Aorta (tissue), 5 donors: ENCODE results near the gene MYO7A. TPM values are rescaled to one million over a fixed set of nuclear protein-coding genes. Genes with fewer than 3 reads are reported as not detected.

Source experiments
- ATAC-seq: fragments of 200-7000 bp; cut with Tn5 transposase; one replicate; pipeline ENCODE4 v1.9.1; 2022; ENCODE audit warnings: moderate library complexity; ENCODE audit not compliant: low FRiP score
- DNase-seq, 2 donors: peaks; one replicate each; pipeline ENCODE4 v3.0.0-alpha.2; 2020
- H3K27ac ChIP-seq, 2 donors: one replicate each; pipeline ENCODE4 v1.5.1; 2013; ENCODE audit warnings: low read length in 2 of 2, mild to moderate bottlenecking in 2 of 2, moderate library complexity in 2 of 2, control low read depth in 1 of 2, inconsistent platforms in 1 of 2, low read depth in 1 of 2
- H3K27me3 ChIP-seq, 2 donors: one replicate each; pipeline ENCODE4 v1.6.1; 2013; ENCODE audit warnings: control low read depth in 1 of 2, low read length in 1 of 2, mild to moderate bottlenecking in 1 of 2, moderate library complexity in 1 of 2; ENCODE audit not compliant: insufficient read depth in 2 of 2, control insufficient read depth in 1 of 2
- H3K36me3 ChIP-seq, 2 donors: one replicate each; pipeline ENCODE4 v1.6.1; 2013; ENCODE audit warnings: control low read depth in 1 of 2, low read length in 1 of 2, mild to moderate bottlenecking in 1 of 2; ENCODE audit not compliant: insufficient read depth in 2 of 2, control insufficient read depth in 1 of 2
- H3K4me1 ChIP-seq, 2 donors: one replicate each; pipeline ENCODE4 v1.6.1; 2013; ENCODE audit warnings: low read length in 2 of 2, control low read depth in 1 of 2, mild to moderate bottlenecking in 1 of 2, moderate library complexity in 1 of 2; ENCODE audit not compliant: insufficient read depth in 2 of 2, control insufficient read depth in 1 of 2
- H3K4me3 ChIP-seq, 2 donors: one replicate each; pipeline ENCODE4 v1.5.1; 2013; ENCODE audit warnings: low read length in 2 of 2, control low read depth in 1 of 2, mild to moderate bottlenecking in 1 of 2
- H3K9me3 ChIP-seq: one replicate; pipeline ENCODE4 v1.6.1; 2013; ENCODE audit warnings: mild to moderate bottlenecking, low read length; ENCODE audit not compliant: control insufficient read depth
- WGBS, 2 donors: extraction: QIAGEN DNeasy Blood & Tissue Kit; methylation state at CpG; one replicate each; pipeline ENCODE4 v1.1.7; 2013; 5-methylcytosine and 5-hydroxymethylcytosine counted together
- intact Hi-C, 2 donors: fragments of 100-400 bp; cut with DNase I; formaldehyde crosslinking; loops; one replicate each; pipeline versions ENCODE4 v1.14.2 to v1.15.0; 2022
- polyA plus RNA-seq, 2 donors: library from polyadenylated mRNA; stranded (reverse); fragments of 200-250 nt; gene quantifications; one replicate each; pipeline ENCODE4 v1.2.3, GENCODE V29; 2013
- total RNA-seq, 2 donors: library from RNA; stranded (reverse); fragmentation: NEBNext Ultra II Directional; extraction: Animal tissue kit (Norgen Biotek cat#: 25700); gene quantifications; one replicate each; pipeline ENCODE4 v1.2.1, GENCODE V29; 2021
- donor health status: healthy with polysubstance abuse.
- donor health status: Bipolar disorder and iron deficiency.
- donor health status: DM: no; HTN: no; CAD: no.
- donor health status: DM: no; HTN: no; CAD: no.
- donor health status: DM: yes; HTN: yes; CAD: no.

MYO7A gene
- total and polyA plus RNA-seq, 4 donors: 1.9 to 27.9 (median 6.9) TPM

- no peaks in the 10 kb centered on the region for H3K4me1 ChIP-seq
These were observed 20.1 kb upstream of the MYO7A start for GRCh38 chr11:77107950-77108349.

GRCh38 chr11:77108436-77108835 lies 19.6 kb upstream of the MYO7A start:
- no peak for ATAC-seq
- Histone ChIP-seq H3K9me3 (no peaks in the 10 kb centered on the region), H3K36me3 (no peaks in the 10 kb centered on the region), H3K4me3 (no peak overlapping the region), H3K4me1 (no peaks in the 10 kb centered on the region), H3K27ac (no peak overlapping the region), H3K27me3 (no peaks in the 10 kb centered on the region)
- intact Hi-C loops: loop anchor here in 1 of 2 donors (10.0 kb wide), 1 partner anchor 374 kb away; no protein-coding TSS in a partner anchor
- 89 to 91% methylated on average over 9 of the region's 9 CpGs for WGBS, 2 donors
- no peak for DNase-seq

More at GRCh38 chr11:77107950-77108349, 20.1 kb upstream of the MYO7A start:
- no peak overlapping the region for H3K27ac ChIP-seq
- H3K27me3 ChIP-seq: no peaks in the 10 kb centered on the region
- DNase-seq (peak; percentile 90 to 91), ATAC-seq (peak; percentile 56)
- 0 to 11% methylated on average over 3 of the region's 3 CpGs for WGBS, 2 donors
- intact Hi-C loops: loop anchor here in 1 of 2 donors (10.0 kb wide), 1 partner anchor 373 kb away; no protein-coding TSS in a partner anchor
- H3K4me3 ChIP-seq: no peak overlapping the region
- no peaks in the 10 kb centered on the region for H3K9me3 ChIP-seq
- H3K36me3 ChIP-seq: no peaks in the 10 kb centered on the region

DNA sequence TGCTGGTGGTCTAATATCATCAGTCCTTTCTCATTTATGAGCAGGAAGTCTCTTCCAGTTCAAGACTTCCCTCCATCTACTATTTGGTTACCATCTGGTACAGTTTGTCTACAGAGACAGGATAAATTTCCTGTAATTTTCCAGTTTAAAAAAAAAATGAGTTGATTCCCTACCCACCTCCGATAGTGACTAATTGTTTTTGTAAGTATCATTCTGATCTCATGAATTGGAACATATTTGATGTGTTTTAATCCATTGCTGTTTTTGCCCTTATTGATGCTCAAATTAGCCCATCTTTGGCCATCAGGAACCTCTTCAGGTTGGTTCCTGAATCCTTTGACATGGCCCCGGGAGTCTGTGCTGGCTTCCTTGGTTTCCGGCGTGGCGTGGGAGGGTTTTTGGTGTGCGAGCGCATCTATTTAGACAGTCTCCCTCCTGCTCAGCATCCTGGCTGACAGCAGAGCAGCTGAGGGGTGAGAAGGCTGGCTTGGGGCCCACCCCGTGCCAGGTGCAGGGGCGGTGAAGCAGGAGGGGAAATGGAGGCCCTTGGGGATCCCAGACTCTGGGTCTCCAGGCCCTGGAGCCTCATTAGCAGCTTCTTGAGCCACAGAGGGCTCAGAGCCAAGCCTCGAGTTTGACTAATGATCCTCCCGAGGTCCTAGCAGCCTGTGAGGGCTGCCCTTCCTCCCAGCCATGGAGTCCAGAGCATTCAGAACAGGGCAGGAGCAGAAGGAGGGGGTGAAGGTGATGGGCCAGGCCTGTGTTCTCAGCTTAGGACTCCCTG lies 18.6 kb upstream of the MYO7A start:
- intact Hi-C loops: loop anchor here in 1 of 2 donors (10.0 kb wide), 1 partner anchor 375 kb away; no protein-coding TSS in a partner anchor
- ATAC-seq: no peak
- Histone ChIP-seq H3K9me3 (no peaks in the 10 kb centered on the region), H3K36me3 (no peaks in the 10 kb centered on the region), H3K27me3 (no peaks in the 10 kb centered on the region), H3K4me1 (no peaks in the 10 kb centered on the region), H3K27ac (no peak overlapping the region), H3K4me3 (no peak overlapping the region)
- no peak for DNase-seq
- WGBS, 2 donors: 74 to 78% methylated on average over 10 to 11 of the region's 11 CpGs

GRCh38 chr11:77110836-77111235 lies 17.2 kb upstream of the MYO7A start:
- Histone ChIP-seq H3K9me3 (no peaks in the 10 kb centered on the region), H3K4me3 (no peak overlapping the region), H3K27me3 (no peaks in the 10 kb centered on the region), H3K27ac (no peak overlapping the region), H3K4me1 (no peaks in the 10 kb centered on the region), H3K36me3 (no peaks in the 10 kb centered on the region)
- 85 to 86% methylated on average over 6 of the region's 6 CpGs for WGBS, 2 donors
- no peak for DNase-seq
- ATAC-seq: no peak
- intact Hi-C loops: no loop called here

DNA sequence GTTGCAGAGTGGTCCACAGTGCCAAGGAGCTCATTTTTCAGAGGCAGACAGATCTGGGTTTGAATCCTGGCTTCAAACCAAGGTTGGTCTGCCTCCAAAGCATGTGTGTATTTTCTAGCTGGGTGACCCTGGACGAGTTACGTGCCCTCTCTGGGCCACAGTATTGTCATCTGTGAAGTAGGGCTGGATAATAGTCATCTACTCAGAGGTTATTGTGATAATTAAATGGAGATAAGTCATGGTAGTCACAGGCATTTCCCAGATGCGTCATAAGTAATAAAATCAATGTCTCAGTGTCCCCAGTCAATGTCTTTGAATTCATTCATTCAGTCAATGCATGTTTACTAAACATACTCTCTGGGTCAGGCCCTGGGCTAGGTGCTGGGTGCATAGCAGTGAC lies 16.8 kb upstream of the MYO7A start:
- DNase-seq (no peak), ATAC-seq (no peak)
- intact Hi-C loops: no loop called here
- Histone ChIP-seq H3K27ac (no peak overlapping the region), H3K9me3 (no peaks in the 10 kb centered on the region), H3K36me3 (no peaks in the 10 kb centered on the region), H3K27me3 (no peaks in the 10 kb centered on the region), H3K4me3 (no peak overlapping the region), H3K4me1 (no peaks in the 10 kb centered on the region)
- 75 to 78% methylated on average over 3 of the region's 3 CpGs for WGBS, 2 donors

DNA sequence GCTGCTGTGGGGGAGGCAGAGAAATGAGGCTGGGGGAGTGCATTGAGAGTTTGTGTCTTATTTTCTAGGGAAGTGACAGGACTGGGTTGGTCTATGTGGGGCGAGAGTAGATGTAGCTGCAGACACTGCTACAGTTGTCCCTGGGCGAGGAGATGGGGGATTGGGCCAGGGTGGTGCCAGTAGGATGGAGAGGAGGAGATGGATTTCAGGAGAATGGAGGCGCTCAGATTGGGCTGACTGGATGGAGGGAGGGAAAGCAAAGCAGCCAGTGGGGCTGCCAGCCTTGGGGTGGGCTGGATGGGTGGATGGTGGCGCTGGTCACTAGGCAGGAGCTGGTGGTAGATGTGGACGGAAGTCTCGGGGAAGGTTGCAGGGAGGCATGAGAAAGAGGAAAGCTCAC lies 16.1 kb upstream of the MYO7A start:
- no peaks in the 10 kb centered on the region for H3K9me3 ChIP-seq
- ATAC-seq (no peak), DNase-seq (no peak)
- no peak overlapping the region for H3K27ac ChIP-seq
- intact Hi-C loops: no loop called here
- WGBS, 2 donors: 98 to 100% methylated on average over 6 of the region's 6 CpGs
- H3K4me3 ChIP-seq: no peak overlapping the region
- no peaks in the 10 kb centered on the region for H3K4me1 ChIP-seq
- H3K36me3 ChIP-seq: no peaks in the 10 kb centered on the region
- H3K27me3 ChIP-seq: no peaks in the 10 kb centered on the region

DNA sequence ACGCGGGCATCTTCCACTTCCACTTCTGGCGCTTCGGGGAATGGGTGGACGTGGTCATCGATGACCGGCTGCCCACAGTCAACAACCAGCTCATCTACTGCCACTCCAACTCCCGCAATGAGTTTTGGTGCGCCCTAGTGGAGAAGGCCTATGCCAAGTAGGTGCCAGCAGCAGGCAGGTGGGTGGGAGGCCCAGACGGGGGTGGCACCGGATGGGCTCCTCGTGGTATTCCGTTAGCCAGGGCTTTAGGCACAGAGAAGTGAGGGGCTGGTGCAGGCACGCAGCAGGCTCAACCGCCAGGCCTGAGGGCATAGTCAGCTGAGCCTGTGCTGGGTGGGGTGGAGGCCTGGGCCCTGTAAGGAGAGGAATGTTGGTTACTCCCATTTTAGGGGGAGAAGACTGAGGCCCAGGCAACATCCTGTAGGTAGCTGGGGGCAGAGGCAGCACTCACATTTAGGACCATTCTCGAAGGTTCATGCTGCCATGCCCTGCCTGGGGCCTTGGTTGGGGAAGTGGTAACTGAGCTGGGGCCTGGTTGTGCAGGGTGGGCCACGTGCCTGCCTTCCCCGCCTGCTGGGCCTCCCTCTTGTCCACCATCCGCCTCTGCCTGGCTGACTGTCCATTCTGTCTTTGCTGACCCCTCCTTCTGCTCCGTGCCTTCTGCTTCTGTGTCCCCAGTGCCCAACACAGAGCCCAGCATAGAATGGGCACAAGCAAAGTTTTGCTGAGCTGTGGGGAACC lies 15.2 kb upstream of the MYO7A start:
- intact Hi-C loops: no loop called here
- ATAC-seq (no peak), DNase-seq (no peak)
- WGBS, 2 donors: 95 to 96% methylated on average over 20 of the region's 20 CpGs
- H3K27me3 ChIP-seq: no peaks in the 10 kb centered on the region
- no peaks in the 10 kb centered on the region for H3K9me3 ChIP-seq
- no peak overlapping the region for H3K4me3 ChIP-seq
- H3K27ac ChIP-seq: no peak overlapping the region
- no peaks in the 10 kb centered on the region for H3K4me1 ChIP-seq
- H3K36me3 ChIP-seq: no peaks in the 10 kb centered on the region

GRCh38 chr11:77113382-77114088 lies 14.5 kb upstream of the MYO7A start:
- DNase-seq (no peak), ATAC-seq (no peak)
- 71 to 75% methylated on average over 8 of the region's 8 CpGs for WGBS, 2 donors
- H3K27ac ChIP-seq: no peak overlapping the region
- intact Hi-C loops: no loop called here
- no peaks in the 10 kb centered on the region for H3K27me3 ChIP-seq
- no peaks in the 10 kb centered on the region for H3K36me3 ChIP-seq
- H3K4me1 ChIP-seq: no peaks in the 10 kb centered on the region
- H3K4me3 ChIP-seq: no peak overlapping the region
- no peaks in the 10 kb centered on the region for H3K9me3 ChIP-seq
